Measurements from ENCODE around the gene GINS2. TPM values are rescaled to one million over a fixed set of nuclear protein-coding genes. Genes with fewer than 3 reads are reported as not detected.

GINS2 gene
- total RNA-seq, 1 donor from 2014 or later: not detected

- Histone ChIP-seq H3K4me1 (peaks cover 0 to 6% of the 10 kb centered on the region in 2 donors), H3K36me3 (no peaks in the 10 kb centered on the region), H3K27ac (no peak overlapping the region), H3K9me3 (no peaks in the 10 kb centered on the region), H3K4me3 (peak overlapping the region; percentile 73 to 78), H3K27me3 (no peaks in the 10 kb centered on the region)
- no peak for DNase-seq (ENCODE audit: low spot score in 2 of 2)
- intact Hi-C loops (cut with DNase I): no loop called here
- no peak for TF ChIP-seq CTCF (IDR thresholded peaks at IDR 0.05)
These were observed 893 bp downstream of the GINS2 start for GRCh38 chr16:85687651-85688471.

DNA sequence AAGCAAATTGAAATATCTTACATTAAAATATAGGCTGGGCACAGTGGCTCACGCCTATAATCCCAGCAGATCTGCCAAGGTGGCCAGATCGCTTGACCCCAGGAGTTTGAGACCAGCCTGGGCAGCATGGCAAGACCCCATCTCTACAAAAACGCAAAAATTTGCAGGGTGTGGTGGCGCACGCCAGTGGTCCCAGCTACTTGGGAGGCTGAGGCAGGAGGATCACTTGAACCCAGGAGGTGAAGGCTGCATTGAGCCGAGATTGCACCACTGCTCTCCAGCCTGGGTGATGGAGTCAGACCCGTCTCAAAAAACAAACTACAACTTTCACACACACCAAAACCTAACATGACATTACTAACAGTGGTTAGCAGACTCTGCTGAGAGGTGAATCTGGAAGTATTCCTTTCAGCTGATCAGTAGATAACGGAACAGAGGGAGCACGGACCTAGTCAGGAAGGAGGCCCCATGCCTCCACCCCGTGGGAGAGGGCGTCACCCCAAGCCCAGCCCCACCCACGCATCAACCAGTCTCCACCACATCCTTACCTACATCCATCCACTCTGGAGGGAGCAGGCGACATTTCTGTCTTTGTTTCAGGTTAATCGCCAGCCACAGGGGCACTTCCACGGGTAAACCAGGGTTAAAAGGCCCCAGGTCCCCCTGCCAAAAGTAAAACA, 1.7 kb downstream of the GINS2 start:
- H3K27ac ChIP-seq: no peak overlapping the region
- H3K36me3 ChIP-seq: no peaks in the 10 kb centered on the region
- no peaks in the 10 kb centered on the region for H3K27me3 ChIP-seq
- TF ChIP-seq CTCF (IDR thresholded peaks at IDR 0.05): no peak
- DNase-seq (ENCODE audit: low spot score in 2 of 2): no peak
- no peak overlapping the region for H3K4me3 ChIP-seq
- no peaks in the 10 kb centered on the region for H3K9me3 ChIP-seq
- peaks cover 0 to 6% of the 10 kb centered on the region in 2 donors for H3K4me1 ChIP-seq
- intact Hi-C loops (cut with DNase I): no loop called here

- no peaks in the 10 kb centered on the region for H3K36me3 ChIP-seq
- no peak overlapping the region for H3K27ac ChIP-seq
- TF ChIP-seq CTCF (IDR thresholded peaks at IDR 0.05): no peak
- DNase-seq (ENCODE audit: low spot score in 2 of 2): no peak
- peaks cover 0 to 6% of the 10 kb centered on the region in 2 donors for H3K4me1 ChIP-seq
- no peak overlapping the region for H3K4me3 ChIP-seq
- intact Hi-C loops (cut with DNase I): no loop called here
- H3K9me3 ChIP-seq: no peaks in the 10 kb centered on the region
- H3K27me3 ChIP-seq: no peaks in the 10 kb centered on the region
These were observed 3.5 kb downstream of the GINS2 start for GRCh38 chr16:85685251-85685650.

- TF ChIP-seq CTCF (IDR thresholded peaks at IDR 0.05): no peak
These were observed 5.4 kb downstream of the GINS2 start for GRCh38 chr16:85683363-85683762.

DNA sequence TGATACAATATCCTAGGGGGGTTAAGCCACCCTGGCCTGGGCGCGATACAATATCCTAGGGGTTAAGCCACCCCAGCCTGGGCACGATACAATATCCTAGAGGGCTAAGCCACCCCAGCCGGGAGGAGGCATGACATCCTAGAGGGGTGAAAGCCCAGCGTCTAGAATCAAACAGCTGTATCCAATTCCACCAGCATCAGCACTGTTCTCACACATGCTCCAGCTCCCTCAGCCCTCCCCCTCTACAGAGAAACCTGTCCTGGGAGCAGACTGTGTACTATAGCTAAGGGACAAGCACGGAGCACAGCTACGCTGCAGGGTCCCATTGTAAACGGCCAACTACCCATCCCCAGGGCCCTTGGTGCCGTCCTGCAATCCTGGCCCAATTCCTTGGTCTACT, 6.2 kb downstream of the GINS2 start:
- no peak overlapping the region for H3K4me3 ChIP-seq
- intact Hi-C loops (cut with DNase I): no loop called here
- no peaks in the 10 kb centered on the region for H3K4me1 ChIP-seq
- no peaks in the 10 kb centered on the region for H3K9me3 ChIP-seq
- no peak for DNase-seq (ENCODE audit: low spot score in 2 of 2)
- no peaks in the 10 kb centered on the region for H3K27me3 ChIP-seq
- H3K27ac ChIP-seq: no peak overlapping the region
- peaks cover 0 to 7% of the 10 kb centered on the region in 2 donors for H3K36me3 ChIP-seq
- TF ChIP-seq CTCF (IDR thresholded peaks at IDR 0.05): no peak

More at GRCh38 chr16:85683363-85683762, 5.4 kb downstream of the GINS2 start:
- no peak overlapping the region for H3K4me3 ChIP-seq
- peaks cover 0 to 3% of the 10 kb centered on the region in 2 donors for H3K4me1 ChIP-seq
- no peaks in the 10 kb centered on the region for H3K27me3 ChIP-seq
- H3K27ac ChIP-seq: no peak overlapping the region
- H3K36me3 ChIP-seq: peaks cover 0 to 4% of the 10 kb centered on the region in 2 donors
- no peaks in the 10 kb centered on the region for H3K9me3 ChIP-seq
- intact Hi-C loops (cut with DNase I): no loop called here
- DNase-seq (ENCODE audit: low spot score in 2 of 2): no peak

All from ascending aorta (tissue), 2 donors.